Epithelial cell of proximal tubule (primary cell): ENCODE measurements around the gene ADCY5. TPM values are rescaled to one million over a fixed set of nuclear protein-coding genes. Genes with fewer than 3 reads are reported as not detected.

ENCODE experiments used
- DNase-seq: peaks from one replicate; pipeline ENCODE4 v3.0.0-alpha.2; 2011; ENCODE audit warnings: low read depth
- H3K4me3 ChIP-seq: 2 replicates; pipeline ENCODE4 v1.5.1; 2011; ENCODE audit warnings: low read depth, mild to moderate bottlenecking, low read length
- total RNA-seq: library from RNA; depleted of rRNA; stranded (reverse); fragments of >200 nt; gene quantifications from 2 replicates; pipeline ENCODE4 v1.2.3, GENCODE V29; 2015
- TF ChIP-seq, protein P1 (sequence below): conservative IDR thresholded peaks from 2 replicates; pipeline ENCODE4 v1.5.1; 2012; ENCODE audit warnings: low read depth, mild to moderate bottlenecking, low read length

Gene ADCY5
- total RNA-seq, 1 donor from 2014 or later = 2.7 TPM

DNA sequence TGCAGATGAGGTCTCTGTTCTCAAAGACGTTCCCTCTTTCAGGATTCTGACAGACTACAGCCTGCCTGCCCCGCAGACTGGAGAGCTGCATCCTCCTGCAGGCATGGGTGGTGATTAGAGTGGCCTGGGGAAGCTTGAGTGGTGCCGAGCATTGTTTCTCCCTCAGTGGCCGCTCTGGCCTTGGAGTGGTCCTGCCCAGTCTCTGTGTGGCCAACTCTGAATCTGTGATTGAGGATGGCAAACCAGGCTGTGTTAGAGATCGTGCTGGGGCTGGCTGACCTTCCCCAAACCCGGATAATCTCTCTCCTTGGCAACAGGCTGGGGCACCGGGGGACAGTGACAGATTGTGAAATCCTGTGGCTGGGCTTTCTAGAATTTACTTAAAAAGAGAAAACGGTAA lies 11.0 kb upstream of the ADCY5 start:
- TF ChIP-seq, protein P1, sequence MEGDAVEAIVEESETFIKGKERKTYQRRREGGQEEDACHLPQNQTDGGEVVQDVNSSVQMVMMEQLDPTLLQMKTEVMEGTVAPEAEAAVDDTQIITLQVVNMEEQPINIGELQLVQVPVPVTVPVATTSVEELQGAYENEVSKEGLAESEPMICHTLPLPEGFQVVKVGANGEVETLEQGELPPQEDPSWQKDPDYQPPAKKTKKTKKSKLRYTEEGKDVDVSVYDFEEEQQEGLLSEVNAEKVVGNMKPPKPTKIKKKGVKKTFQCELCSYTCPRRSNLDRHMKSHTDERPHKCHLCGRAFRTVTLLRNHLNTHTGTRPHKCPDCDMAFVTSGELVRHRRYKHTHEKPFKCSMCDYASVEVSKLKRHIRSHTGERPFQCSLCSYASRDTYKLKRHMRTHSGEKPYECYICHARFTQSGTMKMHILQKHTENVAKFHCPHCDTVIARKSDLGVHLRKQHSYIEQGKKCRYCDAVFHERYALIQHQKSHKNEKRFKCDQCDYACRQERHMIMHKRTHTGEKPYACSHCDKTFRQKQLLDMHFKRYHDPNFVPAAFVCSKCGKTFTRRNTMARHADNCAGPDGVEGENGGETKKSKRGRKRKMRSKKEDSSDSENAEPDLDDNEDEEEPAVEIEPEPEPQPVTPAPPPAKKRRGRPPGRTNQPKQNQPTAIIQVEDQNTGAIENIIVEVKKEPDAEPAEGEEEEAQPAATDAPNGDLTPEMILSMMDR = no peak
- H3K4me3 ChIP-seq = no peak overlapping the region
- DNase-seq = no peak

GRCh38 chr3:123458255-123458654 lies 9.4 kb upstream of the ADCY5 start:
- DNase-seq = no peak
- H3K4me3 ChIP-seq = no peak overlapping the region
- TF ChIP-seq, protein P1 = no peak

GRCh38 chr3:123457841-123458240 lies 9.0 kb upstream of the ADCY5 start:
- H3K4me3 ChIP-seq = no peak overlapping the region
- TF ChIP-seq, protein P1 = no peak
- no peak for DNase-seq

DNA sequence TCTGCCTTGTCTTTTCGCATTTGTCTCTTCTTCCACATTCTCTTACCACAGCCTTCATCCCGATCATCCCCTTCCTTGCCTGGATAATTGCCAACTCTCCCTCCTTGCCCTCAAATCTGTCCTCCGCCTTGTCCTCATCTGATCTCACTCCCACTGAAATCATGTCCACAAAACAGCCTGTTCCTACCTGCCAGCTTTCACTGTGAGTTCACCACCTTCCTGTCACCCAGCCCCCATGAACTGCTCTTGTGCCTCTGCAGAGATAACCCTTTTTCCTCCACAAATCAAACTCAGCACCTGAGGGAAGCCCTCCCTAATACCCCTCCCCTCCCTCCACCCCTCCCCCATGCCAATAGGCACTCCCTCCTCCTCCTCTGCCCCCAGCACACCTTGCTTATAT lies 4.8 kb upstream of the ADCY5 start:
- TF ChIP-seq, protein P1 = no peak
- no peak overlapping the region for H3K4me3 ChIP-seq
- DNase-seq = no peak

DNA sequence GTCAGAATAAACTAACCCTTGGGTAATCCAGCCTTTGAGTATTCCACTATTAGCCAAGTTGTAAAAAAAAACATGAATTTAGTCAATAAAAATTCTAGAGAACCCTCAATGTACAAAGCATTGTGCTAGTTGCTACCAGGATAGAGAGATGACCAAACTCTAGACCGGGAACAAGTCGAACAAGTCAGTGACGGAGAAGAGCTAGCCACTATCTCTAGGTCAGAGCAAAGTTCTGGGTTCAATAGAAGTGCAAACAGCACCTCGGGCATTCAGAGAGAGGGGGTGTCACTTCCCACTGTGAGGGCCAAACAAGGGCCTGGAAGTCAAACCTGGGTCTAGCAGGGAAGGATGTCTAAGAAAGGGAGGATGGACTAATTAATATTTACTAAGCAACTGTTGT lies 2.3 kb upstream of the ADCY5 start:
- TF ChIP-seq, protein P1 = no peak
- no peak for DNase-seq

GRCh38 chr3:123449997-123450604 lies 1.2 kb upstream of the ADCY5 start:
- TF ChIP-seq, protein P1 = no peak
- H3K4me3 ChIP-seq = peak overlapping the region; percentile 55
- no peak for DNase-seq

More for the DNA sequence above, 2.3 kb upstream of the ADCY5 start:
- no peak overlapping the region for H3K4me3 ChIP-seq

GRCh38 chr3:123449102-123449996 lies 459 bp upstream of the ADCY5 start:
- DNase-seq = no peak
- TF ChIP-seq, protein P1 = no peak
- peak overlapping the region; percentile 55 for H3K4me3 ChIP-seq
